ENCODE results near the gene QSOX1.

Gene QSOX1

GRCh38 chr1:180251526-180252305 is 97.0 kb downstream of the QSOX1 start:
- DNase-seq (ENCODE audit: low read depth): no peak

- DNase-seq (ENCODE audit: low read depth): peak; percentile 49
These were observed 98.2 kb downstream of the QSOX1 start for GRCh38 chr1:180252638-180253536.

Data from fibroblast of gingiva (primary cell).